Stimulated activated CD4-positive, alpha-beta T cell treated with anti-CD3 and anti-CD28 coated beads, Interleukin-4, amount 100 ng/mL, for 1 hour (primary cell): ENCODE results near the gene INO80E.

Source experiments
- DNase-seq: peaks from one replicate; pipeline ENCODE4 v3.0.0-alpha.2; 2020

INO80E gene

DNA sequence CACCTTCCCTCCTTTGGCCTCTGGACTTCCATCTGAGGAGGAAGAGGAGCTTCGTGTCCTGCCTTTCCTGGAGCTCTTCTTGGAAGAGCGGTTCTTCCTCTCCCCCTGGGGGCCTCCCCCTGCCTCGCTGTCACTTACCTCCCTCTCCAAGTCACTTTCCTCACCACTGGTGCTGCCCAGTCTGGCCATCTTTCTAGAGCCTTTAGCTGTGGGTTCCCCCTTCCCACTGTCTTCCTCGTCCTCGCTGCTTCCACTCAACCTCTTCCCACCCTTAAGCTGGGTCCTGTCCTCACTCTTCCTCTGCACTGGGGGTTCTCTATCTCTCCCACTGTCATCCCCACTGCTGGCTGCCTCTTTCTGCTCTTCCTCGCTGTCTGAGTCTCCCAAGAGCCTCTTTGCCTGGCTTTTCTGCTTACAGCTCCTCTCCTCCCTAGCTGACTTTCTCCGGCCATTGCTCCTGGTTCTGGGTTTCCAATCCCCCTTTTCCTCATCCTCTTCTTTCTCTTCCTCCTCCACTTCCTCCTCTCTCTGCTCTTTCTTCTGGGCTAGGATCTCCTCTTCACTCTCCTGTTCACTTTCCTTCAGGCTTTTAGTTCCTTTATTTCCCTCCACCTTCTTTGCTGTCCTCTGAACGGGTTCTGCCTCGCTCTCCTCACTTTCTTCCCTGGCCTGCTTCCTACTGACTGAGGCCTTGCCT lies 2.0 kb upstream of the INO80E start:
- DNase-seq = no peak

DNA sequence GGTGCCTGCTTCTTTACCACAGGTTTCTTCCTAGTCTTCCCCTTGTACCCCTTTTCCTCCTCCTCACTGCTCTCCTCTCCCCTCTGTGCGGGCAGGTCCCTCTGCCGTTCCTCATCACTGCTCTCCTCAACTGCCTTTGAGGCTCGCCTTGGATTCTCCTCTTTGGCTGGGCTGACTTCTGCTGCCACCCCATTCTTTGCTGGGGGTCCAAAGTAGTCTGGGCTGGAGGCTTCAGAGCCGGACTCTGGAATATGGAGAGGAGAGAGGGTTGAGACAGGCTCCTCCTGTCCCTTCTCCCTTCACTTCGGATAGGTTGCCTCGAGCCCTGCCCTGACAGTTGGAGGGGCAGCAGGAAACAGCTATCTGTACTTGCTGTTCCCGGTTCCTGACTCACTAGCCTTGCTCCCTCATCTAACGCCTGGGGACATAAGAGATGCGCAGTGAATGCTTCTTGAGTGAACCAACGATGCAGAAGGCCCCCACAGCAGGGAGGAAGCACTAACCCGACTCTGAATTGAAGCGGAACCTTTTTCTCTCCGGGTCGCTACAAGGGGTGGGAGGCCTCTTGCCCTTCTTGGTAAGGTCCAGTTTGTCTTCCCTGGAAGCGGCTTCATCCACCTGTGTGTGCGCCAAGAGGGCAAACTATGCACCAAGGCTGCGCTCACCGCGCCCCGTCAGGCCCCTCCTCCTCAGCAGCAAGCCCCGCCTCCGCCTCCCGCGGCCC lies 1.3 kb upstream of the INO80E start:
- DNase-seq = peak; percentile 75

DNA sequence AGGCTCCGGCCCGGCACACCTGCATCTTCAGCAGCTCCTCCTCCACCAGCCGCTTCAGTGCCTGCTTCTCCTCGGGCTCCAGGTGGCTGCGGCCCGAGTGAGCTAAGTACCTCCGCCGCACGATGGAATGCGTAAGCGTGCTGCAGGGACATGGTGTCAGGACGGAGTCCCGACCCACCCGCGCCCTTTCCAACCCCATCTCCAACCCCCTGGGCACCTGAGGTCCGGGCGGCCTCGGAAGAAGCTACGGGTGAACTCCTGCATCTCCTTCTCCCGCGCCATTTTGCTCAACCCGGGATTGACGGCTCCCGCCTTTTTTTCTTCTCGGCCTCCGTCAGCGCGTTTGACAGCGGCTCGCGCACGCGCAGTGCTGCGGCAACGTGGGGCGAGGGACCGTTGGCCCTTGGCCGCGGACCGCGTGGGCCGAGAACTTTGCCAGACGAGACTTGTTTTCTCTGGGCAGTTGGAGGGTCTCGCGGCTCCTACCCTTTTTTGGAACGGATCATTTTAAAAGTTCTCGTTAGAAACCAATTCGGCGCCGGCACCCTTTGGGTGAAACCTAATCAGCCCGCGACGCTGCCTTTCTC lies 624 bp upstream of the INO80E start, which contains the start of gene HIRIP3:
Gene HIRIP3, minus strand, starts transcription at position 294 of the 587 bp plus-strand sequence. Its CDS starts 12 bp downstream, at position 282.
- peak; percentile 85 for DNase-seq

DNA sequence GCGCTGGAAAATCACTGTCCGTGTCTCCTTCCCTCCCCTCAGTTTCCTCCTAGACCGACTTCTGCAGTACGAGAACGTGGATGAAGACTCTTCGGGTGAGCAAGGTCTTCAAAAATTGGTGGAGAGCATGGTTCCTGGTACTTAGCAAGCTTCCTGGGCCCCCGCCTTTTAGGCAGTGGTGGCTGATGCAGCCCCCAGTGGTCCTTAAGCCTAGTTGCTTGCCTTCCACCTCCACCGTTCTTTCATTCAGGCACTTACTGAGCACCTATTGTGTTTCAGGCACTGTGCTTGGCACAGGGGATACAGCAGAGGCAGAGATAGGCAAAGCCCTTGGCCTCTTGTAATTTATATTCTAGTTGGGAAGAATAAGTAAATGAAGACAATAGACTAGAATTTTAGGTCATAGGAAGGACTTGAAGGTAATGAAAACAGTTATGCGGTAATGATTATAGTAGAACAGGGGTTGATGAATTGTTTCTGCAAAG lies 767 bp downstream of the INO80E start:
- DNase-seq = no peak

DNA sequence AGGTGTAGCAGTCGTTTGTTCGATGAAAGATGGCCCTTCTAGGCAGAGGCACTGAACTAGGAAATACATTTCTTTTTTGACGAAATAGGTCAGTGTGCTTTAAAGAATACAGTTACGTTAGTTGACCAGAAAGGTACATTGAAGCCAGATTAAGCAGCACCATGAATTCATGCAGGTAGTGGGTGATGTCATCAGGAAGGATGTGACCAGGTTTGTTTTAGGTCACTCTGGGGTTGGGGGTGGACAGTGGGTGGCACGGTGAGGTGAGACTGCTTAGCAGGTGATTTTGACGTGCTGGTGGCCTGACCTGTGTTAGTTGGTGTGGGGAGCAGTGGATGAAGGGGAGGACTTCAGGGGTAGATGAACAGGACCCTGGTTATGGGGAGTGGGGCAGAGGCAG lies 3.6 kb downstream of the INO80E start:
- DNase-seq = no peak

DNA sequence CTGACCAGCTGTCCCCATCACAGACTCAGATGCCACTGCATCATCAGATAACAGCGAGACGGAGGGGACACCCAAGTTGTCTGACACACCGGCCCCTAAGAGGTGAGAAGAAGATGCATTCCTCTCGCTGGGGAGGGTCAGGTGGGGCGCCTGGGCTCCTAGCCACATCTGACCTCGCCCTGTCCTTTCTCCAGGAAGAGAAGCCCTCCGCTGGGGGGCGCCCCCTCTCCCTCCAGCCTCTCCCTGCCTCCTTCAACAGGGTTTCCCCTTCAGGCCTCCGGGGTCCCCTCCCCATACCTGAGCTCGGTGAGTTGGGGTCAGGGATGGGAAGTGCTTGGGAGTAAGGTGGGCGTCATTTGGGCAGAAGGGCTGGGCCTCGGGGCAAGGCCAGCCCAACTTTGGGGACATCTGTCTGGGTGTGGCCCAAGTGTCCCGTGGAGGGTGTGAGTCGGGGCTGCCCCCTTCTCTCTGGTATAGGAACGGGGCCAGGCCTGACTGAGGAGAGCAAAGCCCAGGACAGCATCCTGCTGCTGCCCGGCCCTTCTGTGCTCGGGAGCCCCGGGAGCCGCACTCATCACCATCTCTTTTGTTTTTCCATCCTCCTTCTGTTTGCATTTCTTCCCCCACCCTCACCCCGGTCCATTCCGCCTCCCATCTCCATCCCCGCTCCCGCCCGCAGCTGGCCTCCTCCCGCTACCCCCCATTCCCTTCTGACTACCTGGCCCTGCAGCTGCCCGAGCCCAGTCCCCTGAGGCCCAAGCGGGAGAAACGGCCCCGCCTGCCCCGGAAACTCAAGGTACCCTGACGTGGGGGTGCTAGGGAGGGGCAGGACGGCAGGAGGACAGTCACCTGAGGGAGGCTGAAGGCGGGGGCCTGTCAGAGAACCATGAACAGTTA lies 4.9 kb downstream of the INO80E start:
- no peak for DNase-seq

DNA sequence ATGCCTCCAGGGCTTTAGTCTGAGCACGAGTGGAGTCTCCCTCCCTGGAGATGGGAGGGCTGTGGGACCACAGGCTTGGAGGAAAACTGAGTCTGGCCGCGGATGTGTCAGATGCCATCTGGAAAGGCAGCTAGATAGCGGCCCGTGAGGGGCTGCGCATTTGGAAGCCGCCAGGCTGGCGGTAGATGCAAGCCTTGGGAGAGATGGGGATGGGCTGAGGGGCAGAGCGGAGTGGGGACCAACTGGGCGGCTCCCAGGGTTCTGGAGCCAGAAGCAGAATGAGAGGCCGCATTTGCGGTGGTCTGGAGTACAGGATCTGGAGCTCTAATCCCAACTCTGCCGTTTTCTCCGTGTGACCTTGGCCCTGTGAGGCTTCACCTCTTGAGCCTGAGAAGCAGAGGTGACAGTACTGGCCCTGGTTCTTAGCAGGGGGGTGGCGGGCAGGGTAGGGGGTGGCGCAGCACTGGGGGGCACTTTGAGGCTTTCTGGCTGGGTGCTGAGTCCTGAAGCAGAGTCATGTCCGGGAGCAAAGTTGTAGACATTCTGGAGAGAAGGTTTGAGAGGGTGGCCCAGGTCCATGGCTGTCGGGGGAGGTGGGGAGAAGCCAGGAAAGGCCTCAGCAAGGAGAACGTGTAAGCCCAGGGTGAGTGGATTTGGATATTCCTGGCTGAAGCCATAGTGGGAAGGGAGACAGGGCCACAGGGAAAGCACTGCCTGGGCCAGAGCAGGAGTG lies 6.7 kb downstream of the INO80E start:
- no peak for DNase-seq

DNA sequence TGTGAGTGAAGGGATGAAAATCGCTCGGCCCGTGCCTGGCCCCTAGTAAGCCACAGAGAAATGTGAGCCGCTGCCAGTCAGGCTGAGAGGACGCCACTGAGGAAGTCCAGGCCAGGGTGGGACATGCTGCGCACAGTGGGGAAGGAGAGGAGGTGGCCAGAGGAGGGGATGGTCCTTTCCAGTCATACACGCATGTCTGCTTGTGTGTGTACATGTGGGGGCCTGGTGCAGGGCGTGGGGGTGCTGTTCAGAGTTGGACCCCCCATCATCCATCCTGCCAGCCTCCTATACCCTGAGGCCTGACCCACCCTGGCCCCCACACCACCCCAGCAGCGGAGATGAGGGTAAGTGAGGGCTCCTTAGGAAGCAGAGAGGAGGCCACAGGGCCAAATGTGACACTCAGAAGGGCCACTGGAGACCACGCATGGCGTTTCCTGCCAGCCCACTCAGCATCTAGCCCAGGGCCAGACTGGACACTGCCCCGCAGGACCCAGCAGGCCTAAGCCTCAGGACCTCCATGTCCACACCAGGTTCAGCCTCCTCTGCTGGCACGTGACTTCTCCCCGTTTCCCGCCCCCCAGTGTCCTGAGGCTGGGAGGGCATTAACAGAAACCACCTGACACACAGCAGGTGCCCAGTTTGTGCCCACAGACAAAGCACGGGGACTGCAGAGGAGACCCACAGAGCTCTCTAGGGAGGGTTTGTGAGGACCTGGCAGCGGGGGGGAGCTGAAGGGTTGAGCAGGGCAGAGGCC lies 7.8 kb downstream of the INO80E start:
- DNase-seq = no peak

DNA sequence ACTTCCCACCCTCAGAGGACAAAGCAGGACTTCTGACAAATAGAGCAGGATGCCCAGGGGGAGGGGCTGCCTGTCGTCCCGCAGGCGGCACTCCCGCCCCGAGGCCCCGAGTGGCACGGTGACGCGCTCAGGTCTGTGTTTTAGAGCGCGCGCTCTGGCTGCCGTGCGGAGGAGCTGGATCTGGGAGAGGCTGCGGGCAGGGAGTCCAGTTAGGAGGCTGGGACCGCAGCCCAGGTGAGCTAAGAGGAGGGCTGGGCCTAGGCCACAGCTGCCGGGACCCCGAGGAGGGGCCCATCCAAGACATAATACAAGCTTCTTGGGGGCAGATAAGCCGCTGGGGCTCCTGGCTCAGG lies 8.4 kb downstream of the INO80E start:
- no peak for DNase-seq

DNA sequence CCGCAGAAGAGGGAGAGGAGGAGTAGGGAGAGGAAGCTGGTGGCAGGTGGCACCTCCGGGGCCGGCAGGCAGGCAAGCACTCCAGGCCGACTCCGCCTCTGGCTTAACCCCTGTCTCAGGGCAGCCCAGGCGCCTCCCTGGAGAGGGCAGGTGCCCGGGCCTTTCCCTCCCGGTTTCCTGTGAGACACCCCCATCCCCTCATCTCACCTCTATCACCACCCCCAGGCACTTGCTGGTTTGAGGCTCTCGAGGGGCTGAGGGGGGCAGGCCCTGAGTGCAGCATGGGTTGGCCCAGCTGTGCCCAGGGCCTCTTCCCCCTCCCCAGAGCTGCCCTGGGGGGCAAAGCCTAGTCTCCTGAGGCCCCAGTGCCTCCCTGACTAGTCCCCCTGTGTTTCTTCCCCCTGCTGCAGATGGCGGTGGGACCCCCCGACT lies 8.8 kb downstream of the INO80E start:
- DNase-seq = no peak

DNA sequence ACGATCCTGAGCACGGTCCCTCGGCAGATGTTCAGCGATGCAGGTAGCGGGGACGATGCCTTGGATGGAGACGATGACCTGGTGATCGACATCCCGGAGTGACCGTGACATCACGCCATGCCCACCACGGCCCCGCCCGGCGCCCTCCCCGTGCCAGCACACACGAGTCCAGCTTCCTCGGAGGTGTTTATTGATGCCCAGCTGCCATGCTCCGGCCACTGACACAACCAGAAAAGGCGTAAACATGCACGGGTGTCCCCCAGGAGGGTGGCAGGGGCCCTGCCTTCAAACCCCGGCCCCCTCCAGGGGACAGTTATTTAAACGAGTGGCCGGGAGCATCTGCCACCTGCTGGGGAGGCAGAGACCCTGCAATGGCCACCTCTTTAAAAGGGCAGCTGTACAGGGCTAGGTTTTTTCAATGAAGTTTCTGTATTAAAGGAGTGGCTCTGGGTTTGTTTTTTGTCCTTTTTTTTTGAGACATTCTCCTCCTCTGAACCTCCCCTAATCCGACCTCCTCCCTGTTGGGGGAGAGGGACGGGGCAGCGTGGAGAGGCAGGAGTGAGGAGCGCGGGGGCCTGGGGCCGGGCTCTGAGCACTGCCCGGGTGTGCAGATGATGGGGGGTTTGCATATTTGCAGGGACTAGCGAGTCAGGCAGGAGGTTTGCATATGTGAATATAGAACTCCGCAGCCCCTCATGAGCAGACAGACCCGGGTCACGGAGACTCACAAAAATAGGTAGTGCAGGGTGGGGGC lies 9.5 kb downstream of the INO80E start:
- DNase-seq = peak; percentile 46

DNA sequence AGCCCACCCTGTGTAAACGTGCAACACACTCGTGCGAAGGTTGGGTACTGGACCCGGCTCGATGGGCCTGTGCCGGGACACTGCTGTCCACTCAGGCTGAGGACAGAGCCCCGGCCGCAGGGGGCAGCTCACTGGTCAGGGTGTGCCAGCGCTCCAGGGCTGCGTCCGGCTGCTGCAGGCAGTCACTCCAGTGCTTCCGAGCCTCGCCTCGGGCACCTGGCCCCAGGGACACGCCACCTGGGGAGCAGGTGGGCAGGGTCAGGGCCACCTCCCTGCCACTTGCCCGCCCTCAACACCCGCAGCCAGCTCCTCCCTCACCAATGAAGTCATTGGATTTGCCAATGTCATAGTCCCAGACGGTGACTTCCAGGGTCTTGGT lies 10.0 kb downstream of the INO80E start:
- no peak for DNase-seq

DNA sequence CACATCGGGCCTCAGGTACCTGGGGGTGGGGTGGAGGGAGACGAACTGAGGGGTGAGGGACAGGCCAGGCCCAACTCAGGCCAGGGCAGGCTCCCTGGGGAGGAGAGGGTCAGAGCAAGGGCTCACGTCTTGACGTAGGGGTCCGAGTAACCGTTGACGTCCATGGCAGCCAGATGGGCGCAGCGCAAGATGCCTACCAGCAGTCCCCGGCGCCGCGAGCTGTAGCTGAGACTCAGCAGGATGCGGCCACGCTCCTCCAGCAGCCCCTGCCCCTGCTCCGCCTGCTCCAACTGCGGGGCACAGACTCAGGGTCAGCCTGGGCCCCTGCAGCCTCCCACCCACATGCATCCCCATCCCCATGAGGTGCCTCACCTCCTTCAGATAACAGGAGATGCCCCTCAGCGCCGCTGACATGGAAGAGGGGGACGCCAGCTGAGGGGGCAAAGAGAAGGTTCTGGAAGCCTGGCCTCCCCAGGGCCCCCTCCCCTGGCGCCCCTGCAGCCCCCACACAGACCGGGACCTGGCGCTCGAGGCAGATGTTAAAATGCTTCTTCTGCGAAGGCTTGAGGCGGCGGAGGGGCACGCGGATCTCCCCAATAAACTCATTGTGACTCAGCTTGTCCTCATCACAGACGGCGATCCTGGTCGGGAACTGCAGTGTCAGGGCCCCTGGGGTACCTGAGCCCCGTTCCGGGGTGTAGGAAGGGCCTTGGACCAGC lies 10.8 kb downstream of the INO80E start:
- DNase-seq = no peak

DNA sequence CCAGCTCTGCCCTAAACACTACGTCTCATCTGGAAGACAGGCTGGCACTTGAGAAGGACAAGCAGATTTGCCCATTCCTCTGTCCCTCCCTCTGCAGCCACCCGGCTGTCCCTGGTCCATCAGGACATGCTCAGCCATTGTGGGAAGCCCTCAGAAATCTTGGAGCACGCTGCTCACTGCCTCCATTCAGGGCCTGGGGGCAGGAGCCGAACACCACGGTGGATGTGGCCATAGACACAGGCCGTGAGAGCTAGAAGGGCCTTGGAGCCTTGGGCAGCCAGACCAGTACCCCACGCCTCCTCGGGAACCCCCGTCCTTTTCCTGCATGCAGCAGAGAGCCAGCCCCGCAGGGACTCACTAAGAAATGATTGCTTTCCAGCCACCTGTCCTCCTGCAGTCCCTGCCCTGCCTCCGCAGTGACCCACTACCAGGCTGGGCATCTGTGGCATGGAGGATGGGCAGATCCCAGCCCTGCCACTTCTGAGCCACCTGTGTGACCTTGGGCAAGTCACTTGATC lies 11.4 kb downstream of the INO80E start:
- DNase-seq = no peak

DNA sequence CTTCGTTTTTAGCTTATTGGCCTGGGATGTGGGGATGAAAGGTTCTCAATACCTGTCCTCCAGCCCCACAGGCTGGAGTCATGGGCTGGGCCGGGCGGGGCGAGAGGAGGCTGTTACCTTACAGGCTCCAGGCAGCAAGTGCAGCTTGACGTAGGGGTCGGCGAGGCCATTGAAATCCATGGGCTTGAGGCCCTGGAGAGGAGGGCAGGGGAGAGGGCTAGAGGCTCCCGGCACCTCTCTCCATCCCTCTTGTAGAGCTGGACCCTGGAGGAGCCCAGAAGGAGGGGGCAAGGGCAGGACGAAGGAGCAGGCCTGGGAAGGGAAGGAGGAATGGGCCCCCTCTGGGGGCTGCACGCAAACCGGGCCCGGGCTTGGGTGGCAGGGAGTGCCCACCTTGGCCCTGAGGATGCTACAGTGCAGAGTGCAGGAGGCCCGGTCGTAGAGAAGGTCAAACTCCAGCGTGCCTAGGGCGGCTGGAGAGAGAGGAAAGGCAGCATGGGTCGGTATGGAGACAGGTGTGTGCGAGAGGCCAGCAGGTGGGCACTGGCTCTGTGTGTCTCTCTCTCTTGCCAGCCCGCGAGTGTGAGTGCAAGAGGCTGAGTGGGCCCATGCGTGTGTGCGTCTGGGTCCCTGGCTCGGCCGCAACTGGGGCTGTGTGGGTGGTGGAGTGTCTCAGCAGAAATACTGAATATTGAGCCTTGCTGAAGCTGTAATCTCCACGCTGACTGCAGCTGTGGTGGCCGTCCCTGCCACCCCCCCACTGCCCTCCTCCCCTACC lies 13.2 kb downstream of the INO80E start:
- DNase-seq = no peak

DNA sequence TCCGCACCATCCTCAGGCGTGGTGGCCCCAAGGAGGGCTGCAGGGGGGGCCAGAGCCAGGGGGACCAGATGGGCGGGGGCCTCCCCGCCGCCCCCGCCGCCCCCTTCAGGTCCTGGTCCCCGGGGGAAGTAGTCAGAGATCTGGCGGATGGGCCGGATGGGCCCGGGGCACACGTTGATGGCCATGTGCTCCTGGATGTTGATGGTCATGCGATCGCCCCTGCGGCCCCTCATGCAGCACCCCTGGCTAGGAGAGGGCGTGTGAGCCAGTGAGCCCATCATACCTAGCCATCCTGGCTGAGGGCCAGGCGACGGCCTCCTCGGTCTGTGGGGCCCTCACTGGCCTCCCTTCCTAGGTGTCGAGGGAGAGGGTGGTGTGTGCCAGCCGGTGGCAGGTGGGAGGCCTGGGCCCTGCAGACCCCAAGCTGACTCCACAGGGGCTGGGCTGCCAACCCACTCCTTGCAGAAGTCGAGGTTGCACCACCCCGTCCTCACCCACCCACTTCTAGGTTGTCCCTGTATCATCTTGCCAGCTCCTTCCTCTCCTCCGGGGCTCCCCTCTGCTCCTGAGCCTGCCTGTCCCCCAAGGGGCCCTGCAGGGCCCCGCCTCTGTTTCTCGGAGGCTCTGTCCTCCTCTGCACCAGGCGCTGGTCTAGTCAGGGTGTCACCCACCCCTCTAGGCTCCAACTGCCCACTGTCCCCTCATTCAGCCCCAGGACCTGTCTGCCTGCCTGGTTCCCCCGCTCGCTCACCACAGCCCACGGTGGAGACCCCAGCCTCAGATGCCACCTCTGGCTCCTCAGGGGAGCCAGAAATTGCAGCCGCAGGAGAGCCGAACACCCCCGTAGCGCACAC lies 14.2 kb downstream of the INO80E start:
- no peak for DNase-seq

DNA sequence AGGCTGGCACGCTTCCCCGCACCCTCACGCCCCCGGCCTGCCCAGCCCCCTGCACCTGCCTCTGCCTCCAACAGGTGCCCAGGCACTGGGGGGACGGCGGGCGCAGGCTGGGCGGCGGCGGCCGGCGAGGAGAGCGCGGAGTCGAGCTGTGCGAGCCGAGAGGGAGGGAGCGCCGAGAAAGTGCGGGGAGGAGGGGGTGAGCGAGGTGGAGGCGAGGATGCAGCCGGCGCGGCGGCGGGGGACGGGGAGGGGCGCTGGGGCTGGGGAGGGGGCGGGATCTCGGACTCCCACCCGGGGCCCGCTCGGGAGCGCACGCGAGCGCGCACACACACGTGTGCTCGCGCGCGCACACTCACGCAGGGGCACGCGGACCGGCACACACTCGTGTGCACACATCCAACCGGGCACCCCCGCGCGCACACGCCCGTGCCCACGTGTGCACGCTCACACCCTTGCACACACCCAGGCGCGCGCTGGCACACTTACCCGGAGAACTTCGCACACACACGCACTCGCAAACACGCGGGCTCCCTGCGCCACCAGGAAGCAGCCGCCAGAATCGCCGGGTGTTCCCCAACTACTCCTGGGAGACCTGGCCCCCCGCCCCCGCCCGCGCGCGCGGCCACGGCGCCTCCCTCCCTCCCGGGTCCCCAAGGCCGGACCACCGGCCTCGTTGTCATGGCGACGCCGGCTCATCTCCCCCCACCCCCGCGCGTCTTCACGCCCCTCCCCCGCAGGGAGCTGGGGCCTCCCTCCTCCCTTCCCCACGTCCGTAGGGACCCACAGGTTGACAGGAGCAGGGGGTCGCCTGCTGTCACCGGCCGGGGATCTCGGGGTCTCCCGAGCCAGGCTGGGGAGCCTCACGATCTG lies 15.0 kb downstream of the INO80E start, which contains the start of gene DOC2A:
Gene DOC2A, minus strand, starts transcription at position 184 of the 870 bp plus-strand sequence. CDS start 805 bp downstream, outside the sequence.
- DNase-seq = peak; percentile 51
